HL-60 (cell line): ENCODE data around the gene WFDC8.

Experiments
- GABPA ChIP-seq: IDR thresholded peaks from 2 replicates; pipeline ENCODE4 v1.6.1; 2012; ENCODE audit warnings: low read depth
- POLR2AphosphoS5 ChIP-seq: IDR thresholded peaks from 2 replicates; pipeline ENCODE4 v1.6.1; 2012; ENCODE audit warnings: low read depth

- no peak for TF ChIP-seq GABPA
- no peak for TF ChIP-seq POLR2AphosphoS5
Observed at GRCh38 chr20:45595235-45595634, 16.2 kb upstream of the WFDC8 start.
